ENCODE measurements around the gene TFDP1. TPM values are rescaled to one million over a fixed set of nuclear protein-coding genes. Genes with fewer than 3 reads are reported as not detected.

The TFDP1 gene
- total RNA-seq, 1 donor from 2014 or later: 108 TPM

- Mint-ChIP-seq H3K4me1 (peaks cover 34% of the 10 kb centered on the region), H3K9me3 (no peaks in the 10 kb centered on the region), H3K27ac (ENCODE audit: unreplicated experiment) (peak overlapping the region; percentile 50), H3K27me3 (ENCODE audit: low read depth) (no peaks in the 10 kb centered on the region), H3K36me3 (ENCODE audit: low read depth) (peaks cover 18% of the 10 kb centered on the region), H3K4me3 (peak overlapping the region; percentile 97)
- no peak for TF ChIP-seq CTCF (conservative IDR thresholded peaks at IDR 0.05)
- no peak for DNase-seq (ENCODE audit: low read depth, low spot score)
Measured at GRCh38 chr13:113584870-113585671, 518 bp downstream of the TFDP1 start.

GRCh38 chr13:113585896-113586295 is 1.3 kb downstream of the TFDP1 start:
- Mint-ChIP-seq H3K27me3 (ENCODE audit: low read depth) (no peaks in the 10 kb centered on the region), H3K4me1 (peaks cover 34% of the 10 kb centered on the region), H3K36me3 (ENCODE audit: low read depth) (peaks cover 22% of the 10 kb centered on the region), H3K9me3 (no peaks in the 10 kb centered on the region), H3K4me3 (peak overlapping the region; percentile 97), H3K27ac (ENCODE audit: unreplicated experiment) (peak overlapping the region; percentile 50)
- no peak for TF ChIP-seq CTCF (conservative IDR thresholded peaks at IDR 0.05)
- no peak for DNase-seq (ENCODE audit: low read depth, low spot score)

- Mint-ChIP-seq H3K27ac (ENCODE audit: unreplicated experiment) (peak overlapping the region; percentile 35), H3K27me3 (ENCODE audit: low read depth) (no peaks in the 10 kb centered on the region), H3K4me3 (peak overlapping the region; percentile 97), H3K4me1 (peaks cover 40% of the 10 kb centered on the region), H3K36me3 (ENCODE audit: low read depth) (peaks cover 28% of the 10 kb centered on the region), H3K9me3 (peaks cover 4% of the 10 kb centered on the region)
- no peak for TF ChIP-seq CTCF (conservative IDR thresholded peaks at IDR 0.05)
- DNase-seq (ENCODE audit: low read depth, low spot score): no peak
Measured at GRCh38 chr13:113586661-113587479, 2.3 kb downstream of the TFDP1 start.

GRCh38 chr13:113588394-113589111 is 4.0 kb downstream of the TFDP1 start:
- Mint-ChIP-seq H3K27me3 (ENCODE audit: low read depth) (no peaks in the 10 kb centered on the region), H3K4me1 (peaks cover 37% of the 10 kb centered on the region), H3K27ac (ENCODE audit: unreplicated experiment) (peak overlapping the region; percentile 12), H3K9me3 (peaks cover 4% of the 10 kb centered on the region), H3K36me3 (ENCODE audit: low read depth) (peaks cover 34% of the 10 kb centered on the region), H3K4me3 (peak overlapping the region; percentile 49)
- TF ChIP-seq CTCF (conservative IDR thresholded peaks at IDR 0.05): no peak
- DNase-seq (ENCODE audit: low read depth, low spot score): no peak

- Mint-ChIP-seq H3K36me3 (ENCODE audit: low read depth) (peaks cover 34% of the 10 kb centered on the region), H3K9me3 (peaks cover 4% of the 10 kb centered on the region), H3K27ac (ENCODE audit: unreplicated experiment) (no peak overlapping the region), H3K4me3 (no peak overlapping the region), H3K27me3 (ENCODE audit: low read depth) (no peaks in the 10 kb centered on the region), H3K4me1 (peaks cover 33% of the 10 kb centered on the region)
- DNase-seq (ENCODE audit: low read depth, low spot score): no peak
- TF ChIP-seq CTCF (conservative IDR thresholded peaks at IDR 0.05): no peak
Measured at GRCh38 chr13:113589251-113589960, 4.9 kb downstream of the TFDP1 start.

All from neural crest cell (in vitro differentiated cells).